ENCODE measurements around the gene TNFAIP8L1. TPM values are rescaled to one million over a fixed set of nuclear protein-coding genes. Genes with fewer than 3 reads are reported as not detected.

Gene TNFAIP8L1
- total RNA-seq, 2 experiments from 2014 or later, result 14.1 to 15.4 TPM

DNA sequence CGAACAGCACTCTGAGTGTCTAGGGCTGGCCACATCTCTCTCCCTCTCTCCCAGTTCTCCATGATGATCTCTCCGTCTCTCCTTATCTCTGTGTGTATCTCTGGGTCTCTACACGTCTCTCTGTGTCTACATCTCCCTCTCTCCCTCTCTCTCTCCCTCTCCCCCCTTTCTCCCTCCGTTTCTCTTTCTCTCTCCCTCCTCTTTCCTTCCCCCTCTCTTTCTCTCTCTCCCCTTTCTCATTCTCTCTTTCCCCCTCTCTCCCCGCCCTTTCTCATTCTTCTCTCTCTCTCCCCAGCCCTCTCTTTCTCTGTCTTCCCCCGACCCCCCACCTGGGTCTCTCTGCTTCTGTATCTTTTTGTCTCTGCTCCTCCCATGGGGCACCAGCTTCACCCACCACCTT lies 21.3 kb upstream of the TNFAIP8L1 start:
- Mint-ChIP-seq H3K27ac (no peak overlapping the region), H3K4me1 (no peaks in the 10 kb centered on the region), H3K36me3 (ENCODE audit: low read depth) (no peaks in the 10 kb centered on the region), H3K4me3 (no peak overlapping the region), H3K9me3 (ENCODE audit: low read depth) (no peaks in the 10 kb centered on the region), H3K27me3 (peaks cover 8% of the 10 kb centered on the region)
- CTCF ChIA-PET, result no interaction called here
- intact Hi-C loops (cut with DNase I, micrococcal nuclease), result no loop called here
- POLR2A ChIA-PET, result no interaction called here
- DNase-seq, result no peak
- ATAC-seq, result no peak

DNA sequence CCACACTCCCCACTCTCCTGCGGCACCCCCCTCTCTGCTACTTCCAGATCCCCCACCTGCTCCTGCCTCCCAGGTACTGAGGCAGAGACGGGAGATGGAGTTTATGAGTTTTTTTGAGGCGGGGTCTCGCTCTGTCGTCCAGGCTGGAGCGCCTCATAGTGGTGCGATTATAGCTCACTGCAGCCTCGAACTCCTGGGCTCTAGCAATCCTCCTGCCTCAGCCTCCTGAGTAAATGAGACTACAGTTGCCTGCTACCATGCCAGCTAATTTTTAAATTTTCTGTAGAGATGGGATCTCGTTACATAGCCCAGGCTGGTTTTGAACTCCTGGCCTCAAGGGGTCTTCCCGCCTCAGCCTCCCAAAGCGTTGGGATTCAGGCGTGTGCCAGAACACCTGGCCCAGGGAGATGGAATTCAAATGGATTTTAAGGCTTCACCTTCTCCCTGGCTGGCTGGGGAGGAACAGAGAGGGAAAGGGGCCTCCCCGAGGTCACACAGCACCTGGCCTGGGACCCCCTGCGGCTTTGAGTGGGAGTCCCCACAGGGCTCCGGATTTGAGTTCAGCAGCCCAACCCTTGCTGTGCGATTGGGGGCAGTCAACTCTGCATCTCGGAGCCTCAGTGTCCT lies 19.5 kb upstream of the TNFAIP8L1 start:
- CTCF ChIA-PET, result interaction anchor here (0.7 kb wide), 1 partner anchor 405 kb away, joined by 3 read pairs; no protein-coding TSS in a partner anchor
- intact Hi-C loops (cut with DNase I, micrococcal nuclease), result no loop called here

DNA sequence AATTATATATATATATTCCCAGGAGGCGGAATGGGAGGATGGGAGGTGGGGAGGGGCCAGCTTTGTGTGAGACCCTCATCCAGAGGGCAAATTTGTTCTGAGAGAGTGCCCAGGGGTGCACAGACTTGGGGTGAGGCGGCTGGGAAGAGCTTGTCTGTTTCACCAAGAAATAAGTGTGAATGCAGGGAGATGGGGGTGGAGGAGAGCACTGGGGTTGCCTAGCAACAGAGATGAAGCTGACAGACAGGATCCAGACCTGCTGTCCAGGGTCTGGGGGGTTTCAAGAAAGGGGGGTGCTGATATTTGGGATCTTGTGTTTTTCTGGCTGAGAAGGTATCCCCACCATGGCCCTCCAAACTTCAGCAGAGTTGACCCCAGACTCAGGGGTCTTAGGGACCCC lies 18.6 kb upstream of the TNFAIP8L1 start:
- no peaks in the 10 kb centered on the region for H3K4me1 Mint-ChIP-seq
- peaks cover 12% of the 10 kb centered on the region for H3K27me3 Mint-ChIP-seq
- DNase-seq (no peak), ATAC-seq (no peak)
- intact Hi-C loops (cut with DNase I, micrococcal nuclease), result no loop called here
- H3K27ac Mint-ChIP-seq, result no peak overlapping the region
- no peaks in the 10 kb centered on the region for H3K9me3 Mint-ChIP-seq (ENCODE audit: low read depth)
- no peak overlapping the region for H3K4me3 Mint-ChIP-seq
- ChIA-PET CTCF (no interaction called here), POLR2A (no interaction called here)
- H3K36me3 Mint-ChIP-seq (ENCODE audit: low read depth), result no peaks in the 10 kb centered on the region

More for the DNA sequence above, 19.5 kb upstream of the TNFAIP8L1 start:
- Mint-ChIP-seq H3K4me1 (no peaks in the 10 kb centered on the region), H3K27ac (no peak overlapping the region), H3K36me3 (ENCODE audit: low read depth) (no peaks in the 10 kb centered on the region), H3K27me3 (peaks cover 12% of the 10 kb centered on the region), H3K9me3 (ENCODE audit: low read depth) (no peaks in the 10 kb centered on the region), H3K4me3 (no peak overlapping the region)
- no peak for DNase-seq
- ATAC-seq, result no peak
- POLR2A ChIA-PET, result no interaction called here

DNA sequence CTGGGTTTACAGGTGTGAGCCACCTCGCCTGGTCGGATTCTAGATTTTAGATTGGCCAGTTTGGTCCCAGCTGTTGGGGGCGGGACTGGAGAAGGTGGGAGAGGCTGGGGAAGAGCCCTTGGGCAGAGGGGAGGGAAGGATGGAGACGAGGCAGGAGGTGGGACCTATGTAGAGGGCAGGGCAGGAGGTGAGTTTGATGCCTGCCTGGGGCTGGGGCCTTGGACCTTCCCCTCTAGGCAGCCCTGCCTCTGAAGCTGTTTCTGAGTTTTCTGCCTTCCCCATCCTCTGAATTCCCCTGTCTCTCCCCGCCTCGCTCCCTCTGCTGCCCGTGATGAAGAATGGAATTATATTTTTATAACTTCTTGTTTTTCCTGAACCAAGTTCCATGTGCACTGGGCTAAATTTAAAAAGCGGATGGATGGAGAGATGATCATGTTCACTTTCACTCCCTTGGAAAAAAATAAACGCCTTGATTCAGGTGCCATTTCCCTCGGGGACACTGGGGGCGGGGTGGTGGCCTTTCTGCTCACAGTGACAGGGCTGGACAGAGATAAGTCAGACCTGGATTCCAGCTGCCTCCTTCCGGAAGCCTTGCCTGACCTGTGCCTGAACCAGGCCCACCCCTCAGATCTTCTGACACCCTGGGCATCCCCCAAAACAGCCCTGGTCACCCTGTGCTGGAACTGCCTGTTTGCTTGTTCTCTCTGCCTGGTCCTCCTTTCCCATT lies 16.5 kb upstream of the TNFAIP8L1 start:
- no peak overlapping the region for H3K27ac Mint-ChIP-seq
- intact Hi-C loops (cut with DNase I, micrococcal nuclease), result no loop called here
- POLR2A ChIA-PET, result interaction anchor here (0.7 kb wide), 1 partner anchor 38 kb away, joined by 3 read pairs; no protein-coding TSS in a partner anchor

DNA sequence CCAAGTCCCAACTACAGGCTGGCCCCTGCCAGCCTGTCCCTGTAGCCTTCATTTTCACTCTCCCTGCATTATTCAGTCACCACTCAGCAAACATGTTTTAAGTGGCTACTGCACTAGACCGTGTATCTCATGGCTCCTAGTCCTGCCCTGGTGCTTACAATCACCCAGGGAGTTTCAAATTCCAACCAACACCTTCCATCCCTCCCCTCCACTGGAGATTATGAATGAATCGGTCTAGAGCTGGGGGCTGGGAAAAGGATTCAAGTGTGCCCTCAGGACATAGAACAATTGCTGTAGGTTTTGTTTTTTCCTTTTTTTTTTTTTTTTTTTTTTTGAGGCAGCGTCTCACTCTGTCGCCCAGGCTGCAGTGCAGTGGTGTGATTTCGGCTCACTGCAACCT lies 15.0 kb upstream of the TNFAIP8L1 start:
- ChIA-PET CTCF (interaction anchor here (0.6 to 2.2 kb wide), 2 partner anchors 10 to 11 kb away, joined by 3 to 4 read pairs; no protein-coding TSS in a partner anchor), POLR2A (no interaction called here)
- no peaks in the 10 kb centered on the region for H3K36me3 Mint-ChIP-seq (ENCODE audit: low read depth)
- no peaks in the 10 kb centered on the region for H3K4me1 Mint-ChIP-seq
- H3K27me3 Mint-ChIP-seq, result peaks cover 8% of the 10 kb centered on the region
- H3K27ac Mint-ChIP-seq, result no peak overlapping the region
- H3K9me3 Mint-ChIP-seq (ENCODE audit: low read depth), result no peaks in the 10 kb centered on the region
- no peak overlapping the region for H3K4me3 Mint-ChIP-seq
- intact Hi-C loops (cut with DNase I, micrococcal nuclease), result no loop called here
- DNase-seq (no peak), ATAC-seq (no peak)

More for the DNA sequence above, 16.5 kb upstream of the TNFAIP8L1 start:
- Mint-ChIP-seq H3K36me3 (ENCODE audit: low read depth) (no peaks in the 10 kb centered on the region), H3K4me1 (no peaks in the 10 kb centered on the region), H3K4me3 (no peak overlapping the region), H3K9me3 (ENCODE audit: low read depth) (no peaks in the 10 kb centered on the region), H3K27me3 (peaks cover 11% of the 10 kb centered on the region)
- CTCF ChIA-PET, result interaction anchor here (0.7 to 1.0 kb wide), 2 partner anchors 97 to 223 kb away, joined by 3 read pairs; no protein-coding TSS in a partner anchor
- ATAC-seq (no peak), DNase-seq (no peak)

DNA sequence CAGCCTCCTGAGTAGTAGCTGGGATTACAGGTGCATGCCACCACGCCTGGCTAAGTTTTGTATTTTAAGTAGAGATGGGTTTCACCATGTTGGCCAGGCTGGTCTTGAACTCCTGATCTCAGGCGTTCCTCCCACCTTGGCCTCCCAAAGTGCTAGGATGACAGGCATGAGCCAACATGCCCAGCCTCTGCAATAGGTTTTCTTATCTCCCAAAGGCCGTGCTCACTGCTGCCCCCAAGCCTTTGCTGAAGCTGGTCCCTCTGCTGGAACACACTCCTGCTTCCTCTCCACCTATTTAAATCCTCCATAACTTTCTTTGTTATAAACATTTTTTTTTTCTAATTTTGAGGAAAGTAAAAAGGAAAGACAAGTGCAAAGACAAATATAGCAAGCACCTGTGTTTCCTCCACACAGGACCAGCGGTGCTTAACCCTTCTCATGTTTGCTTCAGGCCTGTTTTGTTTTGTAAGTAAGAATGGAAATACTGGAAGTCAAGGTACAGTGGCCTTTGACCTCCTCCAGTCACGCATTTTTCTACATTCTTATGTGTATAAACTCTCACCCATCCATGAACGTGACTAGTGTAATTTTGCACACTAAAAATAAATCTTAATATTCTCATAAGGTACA lies 14.5 kb upstream of the TNFAIP8L1 start:
- Mint-ChIP-seq H3K9me3 (ENCODE audit: low read depth) (no peaks in the 10 kb centered on the region), H3K27ac (no peak overlapping the region), H3K4me3 (no peak overlapping the region), H3K4me1 (no peaks in the 10 kb centered on the region), H3K36me3 (ENCODE audit: low read depth) (no peaks in the 10 kb centered on the region), H3K27me3 (peaks cover 6% of the 10 kb centered on the region)
- DNase-seq (no peak), ATAC-seq (no peak)
- CTCF ChIA-PET, result interaction anchor here (0.6 to 2.2 kb wide), 2 partner anchors 9 to 11 kb away, joined by 3 to 4 read pairs; no protein-coding TSS in a partner anchor
- intact Hi-C loops (cut with DNase I, micrococcal nuclease), result no loop called here
- POLR2A ChIA-PET, result no interaction called here

DNA sequence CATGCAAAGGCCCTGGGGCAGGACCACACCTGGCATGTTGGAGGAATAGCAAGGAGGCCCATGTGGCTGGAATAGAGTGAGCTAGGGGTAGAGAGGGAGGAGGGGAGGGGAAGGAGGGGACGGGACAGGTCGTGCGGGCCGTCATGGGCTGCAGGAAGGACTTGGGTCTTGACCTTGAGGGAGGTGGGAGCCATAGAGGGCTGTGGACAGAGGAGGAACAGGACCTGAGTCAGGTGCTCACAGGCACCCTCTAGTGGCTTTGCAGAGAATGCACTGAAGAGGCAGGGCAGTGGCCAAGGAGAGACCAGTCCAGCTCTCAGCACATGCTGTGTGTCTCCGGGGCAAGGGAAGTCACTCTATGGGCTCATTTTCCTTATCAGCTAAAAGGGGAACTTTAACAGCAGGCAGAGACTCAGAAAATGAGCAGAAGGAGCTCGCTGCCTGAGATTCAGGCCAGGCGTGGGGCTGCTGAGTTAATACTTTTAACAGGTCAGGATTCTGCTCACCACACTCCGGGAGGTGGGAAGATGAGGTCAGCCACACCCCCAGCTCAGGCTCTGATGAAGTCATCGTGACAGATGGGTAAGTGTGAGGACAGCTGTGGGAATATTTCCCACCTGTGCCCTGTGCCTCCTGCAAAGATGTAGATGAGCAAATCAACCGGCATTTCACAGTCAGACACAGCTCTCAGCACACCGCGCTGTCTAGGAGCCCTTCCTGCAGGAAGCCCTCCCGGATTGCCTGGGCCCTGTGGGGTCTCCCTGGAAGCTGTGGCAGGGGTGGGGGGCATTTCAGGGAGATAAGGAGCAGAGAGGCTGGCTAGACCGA lies 6.0 kb upstream of the TNFAIP8L1 start:
- Mint-ChIP-seq H3K4me3 (no peak overlapping the region), H3K4me1 (peaks cover 14% of the 10 kb centered on the region), H3K27ac (no peak overlapping the region)

DNA sequence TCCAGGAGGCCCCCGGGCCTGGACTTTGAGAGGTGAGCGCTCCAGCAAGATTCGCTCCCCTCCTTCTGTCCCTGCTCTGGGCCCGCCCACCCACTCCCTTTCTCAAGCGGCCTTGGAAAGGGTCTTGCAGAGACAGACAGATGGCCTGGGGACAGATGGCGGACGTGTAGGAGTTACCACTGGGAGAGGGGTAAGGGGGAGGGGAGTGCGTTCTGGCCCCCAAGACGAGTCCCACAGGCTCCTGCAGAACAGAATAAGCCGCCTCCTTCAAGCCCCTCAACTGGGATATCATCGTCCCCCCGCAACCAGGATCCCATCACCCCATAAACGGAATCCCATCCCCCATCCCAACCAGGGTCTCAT lies 3.6 kb upstream of the TNFAIP8L1 start:
- ChIA-PET POLR2A (interaction anchor here (0.6 kb wide), 1 partner anchor 170 kb away, joined by 4 read pairs; no protein-coding TSS in a partner anchor), CTCF (interaction anchor here (0.6 to 3.0 kb wide), 19 partner anchors 11 to 813 kb away, joined by 3 to 18 read pairs (median 6); partner anchors contain the start of gene FEM1A)
- Mint-ChIP-seq H3K27me3 (no peaks in the 10 kb centered on the region), H3K9me3 (ENCODE audit: low read depth) (no peaks in the 10 kb centered on the region), H3K36me3 (ENCODE audit: low read depth) (no peaks in the 10 kb centered on the region), H3K27ac (no peak overlapping the region), H3K4me3 (peak overlapping the region; percentile 35), H3K4me1 (peaks cover 25% of the 10 kb centered on the region)
- no peak for ATAC-seq
- no peak for DNase-seq
- intact Hi-C loops (cut with DNase I, micrococcal nuclease), result loop anchor here (1.0 to 5.0 kb wide), 10 partner anchors 37 to 277 kb away; partner anchors contain the start of genes HDGFL2 (in 1 of the 2) and UBXN6 (in 1 of the 2)

More for the DNA sequence above, 6.0 kb upstream of the TNFAIP8L1 start:
- ATAC-seq (peak; percentile 45), DNase-seq (peak; percentile 70)
- Mint-ChIP-seq H3K36me3 (ENCODE audit: low read depth) (no peaks in the 10 kb centered on the region), H3K9me3 (ENCODE audit: low read depth) (no peaks in the 10 kb centered on the region), H3K27me3 (no peaks in the 10 kb centered on the region)
- intact Hi-C loops (cut with DNase I, micrococcal nuclease), result no loop called here
- ChIA-PET POLR2A (interaction anchor here (0.6 kb wide), 1 partner anchor 266 kb away, joined by 3 read pairs; no protein-coding TSS in a partner anchor), CTCF (interaction anchor here (0.5 to 3.5 kb wide), 15 partner anchors 8 to 417 kb away, joined by 3 to 28 read pairs (median 4); partner anchors contain the start of genes PLIN5 and SEMA6B)

DNA sequence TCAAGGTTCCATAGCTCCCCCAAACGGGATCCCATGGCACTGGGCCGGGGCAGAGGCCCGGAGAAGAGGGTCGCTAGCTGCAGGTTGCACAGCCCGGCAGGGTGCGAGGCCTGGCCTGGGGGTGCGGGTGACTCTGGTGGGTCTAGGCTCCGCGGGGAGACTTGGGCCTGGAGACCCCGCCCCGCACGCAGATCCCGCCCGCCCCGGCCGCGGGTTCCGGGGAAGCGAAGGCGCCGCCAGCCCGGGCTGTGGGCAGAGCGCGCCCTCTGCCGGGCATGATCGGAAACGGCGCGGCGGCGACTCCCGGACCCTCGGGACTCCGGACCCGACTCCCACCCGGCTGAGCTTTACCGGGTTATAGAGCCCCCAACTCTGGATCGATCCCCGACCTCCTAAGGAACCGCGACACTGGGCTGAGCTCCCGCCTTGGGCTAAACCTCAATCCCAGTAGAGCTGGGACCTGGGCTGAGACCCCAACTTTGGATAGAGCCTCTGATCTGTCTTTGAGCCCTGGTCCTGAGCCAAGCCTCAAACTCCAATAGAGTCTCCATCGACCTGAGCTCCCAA lies 3.1 kb upstream of the TNFAIP8L1 start:
- H3K27me3 Mint-ChIP-seq, result no peaks in the 10 kb centered on the region
- DNase-seq (peak; percentile 87), ATAC-seq (no peak)
- H3K4me1 Mint-ChIP-seq, result peaks cover 28% of the 10 kb centered on the region
- no peaks in the 10 kb centered on the region for H3K9me3 Mint-ChIP-seq (ENCODE audit: low read depth)
- no peak overlapping the region for H3K27ac Mint-ChIP-seq
- intact Hi-C loops (cut with DNase I, micrococcal nuclease), result loop anchor here (1.0 to 5.0 kb wide), 10 partner anchors 37 to 276 kb away; partner anchors contain the start of genes HDGFL2 (in 1 of the 2) and UBXN6 (in 1 of the 2)
- ChIA-PET CTCF (interaction anchor here (0.6 to 3.0 kb wide), 29 partner anchors 11 to 812 kb away, joined by 3 to 18 read pairs (median 4); partner anchors contain the start of gene FEM1A), POLR2A (interaction anchor here (0.6 kb wide), 1 partner anchor 171 kb away, joined by 4 read pairs; no protein-coding TSS in a partner anchor)
- H3K4me3 Mint-ChIP-seq, result peak overlapping the region; percentile 35
- H3K36me3 Mint-ChIP-seq (ENCODE audit: low read depth), result no peaks in the 10 kb centered on the region

DNA sequence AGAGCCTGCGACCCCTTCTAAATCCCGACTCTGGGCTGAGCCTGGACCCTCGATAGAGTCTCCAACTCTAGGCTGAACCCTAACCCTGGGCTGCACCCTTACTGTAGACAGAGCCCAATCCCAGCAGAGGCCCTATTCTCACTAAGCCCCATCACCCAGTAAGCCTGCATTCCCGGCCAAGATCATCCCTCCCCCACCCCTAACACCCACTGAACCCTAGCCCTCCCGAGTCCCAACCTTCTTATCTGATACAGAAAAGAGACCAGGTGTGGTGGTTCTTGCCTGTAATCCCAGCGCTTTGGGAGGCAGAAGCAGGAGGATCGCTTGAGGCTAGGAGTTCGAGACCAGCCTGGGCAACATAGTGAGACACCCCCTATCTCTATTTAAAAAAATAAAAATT lies 2.6 kb upstream of the TNFAIP8L1 start:
- CTCF ChIA-PET, result interaction anchor here (0.7 to 3.0 kb wide), 24 partner anchors 12 to 154 kb away, joined by 3 to 18 read pairs (median 4); partner anchors contain the start of gene FEM1A
- Mint-ChIP-seq H3K27me3 (no peaks in the 10 kb centered on the region), H3K9me3 (ENCODE audit: low read depth) (no peaks in the 10 kb centered on the region), H3K4me3 (peak overlapping the region; percentile 31), H3K36me3 (ENCODE audit: low read depth) (no peaks in the 10 kb centered on the region), H3K27ac (no peak overlapping the region), H3K4me1 (peaks cover 29% of the 10 kb centered on the region)
- intact Hi-C loops (cut with DNase I, micrococcal nuclease), result loop anchor here (1.0 to 5.0 kb wide), 10 partner anchors 38 to 276 kb away; partner anchors contain the start of genes HDGFL2 (in 1 of the 2) and UBXN6 (in 1 of the 2)
- no peak for DNase-seq
- no peak for ATAC-seq
- POLR2A ChIA-PET, result no interaction called here

All from activated CD4-positive, alpha-beta T cell treated with anti-CD3 and anti-CD28 coated beads for 36 hours (primary cell).